Stimulated activated naive CD4-positive, alpha-beta T cell treated with Interleukin-2 at 50 U/mL for 16 hours (primary cell): ENCODE measurements around the gene ONECUT2.

Experiments
- DNase-seq: peaks from one replicate; lab custom pipeline; 2025; lab: John Stamatoyannopoulos, UW

The ONECUT2 gene

GRCh38 chr18:57431467-57432080 lies 3.6 kb upstream of the ONECUT2 start:
- DNase-seq = no peak

- DNase-seq = no peak
Measured at GRCh38 chr18:57432140-57432539, 3.0 kb upstream of the ONECUT2 start.

GRCh38 chr18:57432751-57433400 lies 2.3 kb upstream of the ONECUT2 start:
- DNase-seq = no peak

GRCh38 chr18:57433482-57433881 lies 1.7 kb upstream of the ONECUT2 start:
- no peak for DNase-seq

GRCh38 chr18:57433934-57434535 lies 1.1 kb upstream of the ONECUT2 start:
- no peak for DNase-seq

GRCh38 chr18:57435846-57436190 lies 644 bp downstream of the ONECUT2 start:
- no peak for DNase-seq

- DNase-seq = no peak
Measured at GRCh38 chr18:57436191-57436964, 1.2 kb downstream of the ONECUT2 start.

GRCh38 chr18:57436965-57437333 lies 1.8 kb downstream of the ONECUT2 start:
- no peak for DNase-seq

- no peak for DNase-seq
Measured at GRCh38 chr18:57437402-57437765, 2.2 kb downstream of the ONECUT2 start.

- DNase-seq = peak; percentile 24
Measured at GRCh38 chr18:57437766-57438671, 2.8 kb downstream of the ONECUT2 start.

- DNase-seq = no peak
Measured at GRCh38 chr18:57438743-57439608, 3.8 kb downstream of the ONECUT2 start.

GRCh38 chr18:57439609-57439968 lies 4.4 kb downstream of the ONECUT2 start:
- no peak for DNase-seq

- no peak for DNase-seq
Measured at GRCh38 chr18:57439985-57440330, 4.8 kb downstream of the ONECUT2 start.

- no peak for DNase-seq
Measured at GRCh38 chr18:57440331-57441070, 5.3 kb downstream of the ONECUT2 start.

- no peak for DNase-seq
Measured at GRCh38 chr18:57441071-57441794, 6.1 kb downstream of the ONECUT2 start.

- no peak for DNase-seq
Measured at GRCh38 chr18:57443247-57443646, 8.1 kb downstream of the ONECUT2 start.

- DNase-seq = no peak
Measured at GRCh38 chr18:57443702-57444101, 8.5 kb downstream of the ONECUT2 start.

GRCh38 chr18:57444301-57444759 lies 9.2 kb downstream of the ONECUT2 start:
- DNase-seq = no peak

- no peak for DNase-seq
Measured at GRCh38 chr18:57445488-57446319, 10.5 kb downstream of the ONECUT2 start.
